HepG2 (cell line): Measurements from ENCODE around the gene PSENEN.

Experiments
- DPF2 ChIP-seq: sonication (generic); formaldehyde crosslinking; IDR thresholded peaks from 2 replicates; pipeline ENCODE4 v1.4.0; 2020; ENCODE audit warnings: mild to moderate bottlenecking, low read depth, missing genetic modification reagents, borderline replicate concordance
- USF2 ChIP-seq, 2 experiments: sonication (generic) in 1 of 2; formaldehyde crosslinking in 1 of 2; IDR thresholded peaks; 2 replicates each; pipeline versions ENCODE4 v1.5.1 to v1.6.1; 2011 to 2020; ENCODE audit warnings: borderline replicate concordance in 1 of 2, low read depth in 1 of 2, low read length in 1 of 2, mild to moderate bottlenecking in 1 of 2, missing genetic modification reagents in 1 of 2, moderate library complexity in 1 of 2
- ZNF691 ChIP-seq: sonication (generic); formaldehyde crosslinking; IDR thresholded peaks from 2 replicates; pipeline ENCODE4 v1.4.0; 2020; ENCODE audit warnings: missing genetic modification reagents, low read depth, mild to moderate bottlenecking, borderline replicate concordance

GRCh38 chr19:35780058-35780457, 34.6 kb downstream of the PSENEN start:
- no peak for TF ChIP-seq DPF2 (CRISPR knock-in tag)
- TF ChIP-seq ZNF691 = no peak
- TF ChIP-seq USF2 (IDR thresholded peaks at IDR 0.05; ENCODE audit: low read depth, low read length) = no peak
- no peak for TF ChIP-seq USF2 (CRISPR knock-in tag; IDR thresholded peaks at IDR 0.05; ENCODE audit: borderline replicate concordance)
